Testis (tissue), 2 donors: ENCODE results near the gene ALK.

Experiments
- POLR2A ChIP-seq: fragments of 450-650 bp; IDR thresholded peaks from one replicate; pipeline ENCODE4 v1.6.1; 2017; ENCODE audit warnings: antibody characterized with exemption, mild to moderate bottlenecking, moderate library complexity
- TF ChIP-seq, protein P1 (sequence below), 3 experiments: fragments of 450-650 bp in 2 of 3; fragments of 200-600 bp in 1 of 3; sonication (generic) in 1 of 3; IDR thresholded peaks; one replicate each; pipeline ENCODE4 v1.5.1; 2016 to 2019; ENCODE audit warnings: antibody characterized with exemption in 3 of 3, mild to moderate bottlenecking in 2 of 3, moderate library complexity in 1 of 3

DNA sequence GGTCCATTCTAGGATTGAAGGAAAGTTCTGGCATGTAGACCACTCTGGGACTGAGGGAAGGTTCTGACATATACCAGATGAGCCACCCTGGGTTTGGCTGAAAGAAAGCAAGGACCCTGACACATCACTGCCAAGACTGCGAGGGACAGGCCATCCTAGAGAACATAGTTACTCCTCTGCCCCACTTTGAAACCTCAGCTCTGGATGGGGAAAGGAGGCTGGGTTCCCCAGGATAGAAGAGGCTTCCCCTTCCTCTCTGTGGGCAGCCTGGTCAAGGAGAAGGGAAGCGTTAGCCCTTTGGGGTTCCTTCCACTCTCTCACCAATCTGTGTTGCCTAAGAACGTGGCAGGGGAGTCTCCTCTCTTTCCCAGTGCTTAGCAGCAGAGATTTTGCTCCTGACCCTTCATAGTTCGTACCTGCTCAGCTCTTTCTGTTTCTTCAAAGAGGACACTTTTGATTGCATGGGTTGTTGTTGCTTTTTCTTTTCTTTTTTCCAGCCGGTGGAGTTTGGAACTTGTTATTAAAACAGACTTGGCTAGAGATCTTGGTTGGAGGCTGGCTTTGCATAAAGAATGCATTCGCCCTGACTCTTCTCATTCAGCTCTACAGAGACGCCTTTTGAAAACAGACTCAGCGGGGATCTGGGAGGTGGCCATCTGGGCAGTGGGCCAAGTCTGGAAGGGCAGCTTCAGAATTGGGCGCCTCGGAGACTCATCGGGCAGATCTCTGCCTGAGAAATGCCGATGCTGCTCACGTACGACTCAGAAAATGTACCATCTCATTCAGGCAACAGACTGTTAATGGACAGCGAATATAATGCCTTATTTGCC, 640.1 kb downstream of the ALK start:
- TF ChIP-seq, protein P1, sequence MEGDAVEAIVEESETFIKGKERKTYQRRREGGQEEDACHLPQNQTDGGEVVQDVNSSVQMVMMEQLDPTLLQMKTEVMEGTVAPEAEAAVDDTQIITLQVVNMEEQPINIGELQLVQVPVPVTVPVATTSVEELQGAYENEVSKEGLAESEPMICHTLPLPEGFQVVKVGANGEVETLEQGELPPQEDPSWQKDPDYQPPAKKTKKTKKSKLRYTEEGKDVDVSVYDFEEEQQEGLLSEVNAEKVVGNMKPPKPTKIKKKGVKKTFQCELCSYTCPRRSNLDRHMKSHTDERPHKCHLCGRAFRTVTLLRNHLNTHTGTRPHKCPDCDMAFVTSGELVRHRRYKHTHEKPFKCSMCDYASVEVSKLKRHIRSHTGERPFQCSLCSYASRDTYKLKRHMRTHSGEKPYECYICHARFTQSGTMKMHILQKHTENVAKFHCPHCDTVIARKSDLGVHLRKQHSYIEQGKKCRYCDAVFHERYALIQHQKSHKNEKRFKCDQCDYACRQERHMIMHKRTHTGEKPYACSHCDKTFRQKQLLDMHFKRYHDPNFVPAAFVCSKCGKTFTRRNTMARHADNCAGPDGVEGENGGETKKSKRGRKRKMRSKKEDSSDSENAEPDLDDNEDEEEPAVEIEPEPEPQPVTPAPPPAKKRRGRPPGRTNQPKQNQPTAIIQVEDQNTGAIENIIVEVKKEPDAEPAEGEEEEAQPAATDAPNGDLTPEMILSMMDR (IDR thresholded peaks at IDR 0.05) = no peak
- no peak for TF ChIP-seq POLR2A
